H1 (cell line): ENCODE measurements around the gene TRPV4. TPM values are rescaled to one million over a fixed set of nuclear protein-coding genes. Genes with fewer than 3 reads are reported as not detected.

Source experiments
- CEBPB ChIP-seq: IDR thresholded peaks from 2 replicates; pipeline ENCODE4 v1.6.1; 2012; ENCODE audit warnings: low read depth, low read length
- HDAC2 ChIP-seq, 2 experiments: fragments of 300-600 bp in 1 of 2; sonication (generic) in 1 of 2; IDR thresholded peaks; 2 replicates each; pipeline ENCODE4 v1.6.1; 2011 to 2012; ENCODE audit warnings: low read depth in 2 of 2, low read length in 2 of 2, mild to moderate bottlenecking in 2 of 2, moderate library complexity in 2 of 2, borderline replicate concordance in 1 of 2, inconsistent platforms in 1 of 2
- POU5F1 ChIP-seq: IDR thresholded peaks from 2 replicates; pipeline ENCODE4 v1.6.1; 2011; ENCODE audit warnings: low read depth, mild to moderate bottlenecking, low read length, moderate library complexity
- RAD21 ChIP-seq, 2 experiments: IDR thresholded peaks in 1 of 2; conservative IDR thresholded peaks in 1 of 2; 2 replicates each; pipeline ENCODE4 v1.6.1; 2011; ENCODE audit warnings: low read depth in 2 of 2, low read length in 2 of 2, improper control_type of control experiment in 1 of 2, inconsistent platforms in 1 of 2, mild to moderate bottlenecking in 1 of 2, moderate library complexity in 1 of 2
- SIRT6 ChIP-seq: IDR thresholded peaks from one replicate; pipeline ENCODE4 v1.7.1; 2012; ENCODE audit warnings: low read length, inconsistent platforms
- USF2 ChIP-seq: IDR thresholded peaks from 2 replicates; pipeline ENCODE4 v1.6.1; 2011; ENCODE audit warnings: low read length, improper control_type of control experiment
- polyA plus RNA-seq, 7 experiments: library from polyadenylated mRNA; depleted of rRNA in 3 of 7; stranded (reverse) in 5 of 7; unstranded in 2 of 7; fragments of >200 nt in 5 of 7; fragments of 200-250 nt in 2 of 7; gene quantifications; 1 replicate in 5 of 7; 2 replicates in 1 of 7; 4 replicates in 1 of 7; pipeline versions ENCODE4 v1.2.1 to v1.2.3, GENCODE V29; 2011 to 2013; ENCODE audit warnings: missing spikeins in 2 of 7, mixed read lengths in 2 of 7
- total RNA-seq: library from RNA; stranded (reverse); fragmentation: NEBNext Ultra II Directional; extraction: Animal tissue kit (Norgen Biotek cat#: 25700); gene quantifications from 2 replicates; pipeline ENCODE4 v1.2.1, GENCODE V29; 2021

The TRPV4 gene
- total and polyA plus RNA-seq, 2 of the 8 experiments (the other 6 are each of a cell fraction or from before 2014, with no cell fraction given), result 2.1 to 6.2 TPM

- TF ChIP-seq SIRT6, result no peak
- no peak for TF ChIP-seq CEBPB
- no peak for TF ChIP-seq USF2
- no peak for TF ChIP-seq POU5F1
- no peak for TF ChIP-seq HDAC2 (IDR thresholded peaks at IDR 0.05; ENCODE audit: borderline replicate concordance in 1 of 2, low read depth in 2 of 2, low read length in 2 of 2)
- no peak for TF ChIP-seq RAD21 (IDR thresholded peaks at IDR 0.05 in 1 of 2, conservative IDR thresholded peaks at IDR 0.05 in 1 of 2; ENCODE audit: low read depth in 2 of 2, low read length in 2 of 2)
- TF ChIP-seq, all 59 proteins: peak for 0
Observed at GRCh38 chr12:109770104-109770860, 62.9 kb downstream of the TRPV4 start (continued).
